ENCODE results near the gene GORASP2. TPM values are rescaled to one million over a fixed set of nuclear protein-coding genes. Genes with fewer than 3 reads are reported as not detected.

Gene GORASP2
- total and polyA plus RNA-seq, 2 of the 8 experiments (the other 6 are each of a cell fraction or from before 2014, with no cell fraction given): 86.8 to 214 TPM

DNA sequence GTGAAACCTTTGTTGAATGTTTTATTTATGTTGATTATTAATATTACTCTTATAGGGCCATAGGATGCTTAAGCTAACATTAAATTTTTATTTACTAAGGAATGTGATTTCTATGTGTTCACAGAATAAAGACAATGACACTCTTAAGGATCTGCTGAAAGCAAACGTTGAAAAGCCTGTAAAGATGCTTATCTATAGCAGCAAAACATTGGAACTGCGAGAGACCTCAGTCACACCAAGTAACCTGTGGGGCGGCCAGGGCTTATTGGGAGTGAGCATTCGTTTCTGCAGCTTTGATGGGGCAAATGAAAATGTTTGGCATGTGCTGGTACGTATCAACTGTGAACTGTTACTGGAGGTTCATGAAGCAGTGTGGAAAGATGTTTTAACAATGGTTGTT lies 20.4 kb downstream of the GORASP2 start (continued):
- TF ChIP-seq BCL11A (IDR thresholded peaks at IDR 0.05; ENCODE audit: low read depth in 2 of 2, low read length in 2 of 2) (no peak), TCF12 (IDR thresholded peaks at IDR 0.05; ENCODE audit: low read depth, low read length) (no peak), GTF2F1 (IDR thresholded peaks at IDR 0.05; ENCODE audit: borderline replicate concordance, low read depth, low read length) (no peak), FOSL1 (IDR thresholded peaks at IDR 0.05; ENCODE audit: insufficient read depth, low read depth, low read length) (no peak), POLR2AphosphoS5 (IDR thresholded peaks at IDR 0.05; ENCODE audit: low read depth, low read length) (no peak)

Data from H1 (cell line).